HG03139 (cell line): ENCODE measurements around the gene EHHADH.
"Not testable (repeated sequence)": the region's sequence is repeated elsewhere in the genome, so short reads cannot be mapped to it uniquely, and the experiment has no call there.

Source experiments
- ATAC-seq: cut with Tn5 transposase; IDR thresholded peaks from one replicate; pipeline ENCODE4 v1.9.1; 2021; ENCODE audit not compliant: unreplicated experiment

EHHADH gene

GRCh38 chr3:185253133-185253532 lies 716 bp downstream of the EHHADH start:
- not testable (repeated sequence) for ATAC-seq

GRCh38 chr3:185251272-185251671 lies 2.6 kb downstream of the EHHADH start:
- no peak for ATAC-seq

GRCh38 chr3:185250653-185251052 lies 3.2 kb downstream of the EHHADH start:
- ATAC-seq = no peak

GRCh38 chr3:185250247-185250646 lies 3.6 kb downstream of the EHHADH start:
- ATAC-seq = no peak

GRCh38 chr3:185242642-185243041 lies 11.2 kb downstream of the EHHADH start:
- ATAC-seq = no peak

- no peak for ATAC-seq
Measured at GRCh38 chr3:185236969-185237368, 16.9 kb downstream of the EHHADH start.

- no peak for ATAC-seq
Measured at GRCh38 chr3:185233328-185233727, 20.5 kb downstream of the EHHADH start.

GRCh38 chr3:185226526-185226925 lies 27.3 kb downstream of the EHHADH start:
- ATAC-seq = not testable (repeated sequence)

GRCh38 chr3:185225523-185225922 lies 28.3 kb downstream of the EHHADH start:
- ATAC-seq = no peak

- no peak for ATAC-seq
Measured at GRCh38 chr3:185225080-185225479, 28.8 kb downstream of the EHHADH start.

- ATAC-seq = no peak
Measured at GRCh38 chr3:185221203-185221602, 32.6 kb downstream of the EHHADH start.

GRCh38 chr3:185216607-185216958 lies 37.3 kb downstream of the EHHADH start:
- ATAC-seq = no peak

GRCh38 chr3:185215873-185216606 lies 37.8 kb downstream of the EHHADH start:
- no peak for ATAC-seq

GRCh38 chr3:185212559-185212958 lies 41.3 kb downstream of the EHHADH start:
- no peak for ATAC-seq

- ATAC-seq = no peak
Measured at GRCh38 chr3:185212086-185212485, 41.8 kb downstream of the EHHADH start.

- ATAC-seq = no peak
Measured at GRCh38 chr3:185210621-185211142, 43.2 kb downstream of the EHHADH start.

- ATAC-seq = no peak
Measured at GRCh38 chr3:185208823-185209222, 45.0 kb downstream of the EHHADH start.

GRCh38 chr3:185207931-185208746 lies 45.7 kb downstream of the EHHADH start:
- ATAC-seq = peak; percentile 87

GRCh38 chr3:185207481-185207880 lies 46.4 kb downstream of the EHHADH start:
- ATAC-seq = no peak

- ATAC-seq = no peak
Measured at GRCh38 chr3:185205865-185206264, 48.0 kb downstream of the EHHADH start.

- ATAC-seq = no peak
Measured at GRCh38 chr3:185204894-185205293, 49.0 kb downstream of the EHHADH start.

GRCh38 chr3:185200639-185201038 lies 53.2 kb downstream of the EHHADH start:
- ATAC-seq = no peak
